ENCODE data around the gene RNASEH2B. TPM values are rescaled to one million over a fixed set of nuclear protein-coding genes. Genes with fewer than 3 reads are reported as not detected.
A peak's percentile ranks its signal among the peaks of the same experiment; 100 is the strongest.

RNASEH2B gene
- total and polyA plus RNA-seq, 2 donors: 187 to 349 TPM

GRCh38 chr13:50991579-50992521 is 82.3 kb downstream of the RNASEH2B start:
- WGBS: 6% methylated on average over 6 of the region's 6 CpGs
- H3K36me3 ChIP-seq (ENCODE audit: control insufficient read depth in 2 of 2, insufficient read depth in 2 of 2, low read length in 1 of 2): no peaks in the 10 kb centered on the region
- H3K9me3 ChIP-seq (ENCODE audit: control insufficient read depth in 2 of 2, insufficient read depth in 1 of 2, low read length in 1 of 2): no peaks in the 10 kb centered on the region
- no peak overlapping the region for H3K4me3 ChIP-seq (ENCODE audit: low read length in 2 of 2)
- H3K27me3 ChIP-seq (ENCODE audit: control insufficient read depth in 2 of 2, insufficient read depth in 1 of 2, low read length in 1 of 2): no peaks in the 10 kb centered on the region
- DNase-seq (ENCODE audit: low read depth in 6 of 9, low spot score in 9 of 9): peak; percentile 38 to 90 (median 63)
- H3K27ac ChIP-seq (ENCODE audit: low read depth in 1 of 2, low read length in 1 of 2): peak overlapping the region; percentile 48 to 64
- peaks cover 32 to 47% of the 10 kb centered on the region in 2 donors for H3K4me1 ChIP-seq (ENCODE audit: control insufficient read depth in 2 of 2, insufficient read depth in 2 of 2, low read length in 2 of 2)

- Histone ChIP-seq H3K27me3 (ENCODE audit: control insufficient read depth in 2 of 2, insufficient read depth in 1 of 2, low read length in 1 of 2) (no peaks in the 10 kb centered on the region), H3K27ac (ENCODE audit: low read depth in 1 of 2, low read length in 1 of 2) (no peak overlapping the region), H3K36me3 (ENCODE audit: control insufficient read depth in 2 of 2, insufficient read depth in 2 of 2, low read length in 1 of 2) (no peaks in the 10 kb centered on the region), H3K4me3 (ENCODE audit: low read length in 2 of 2) (no peak overlapping the region), H3K9me3 (ENCODE audit: control insufficient read depth in 2 of 2, insufficient read depth in 1 of 2, low read length in 1 of 2) (no peaks in the 10 kb centered on the region), H3K4me1 (ENCODE audit: control insufficient read depth in 2 of 2, insufficient read depth in 2 of 2, low read length in 2 of 2) (peaks cover 32 to 47% of the 10 kb centered on the region in 2 donors)
- DNase-seq (ENCODE audit: low read depth in 6 of 9, low spot score in 9 of 9): no peak
- 93% methylated on average over 2 of the region's 2 CpGs for WGBS
These were observed 83.8 kb downstream of the RNASEH2B start for GRCh38 chr13:50993371-50993770.

- Histone ChIP-seq H3K36me3 (ENCODE audit: control insufficient read depth in 2 of 2, insufficient read depth in 2 of 2, low read length in 1 of 2) (no peaks in the 10 kb centered on the region), H3K9me3 (ENCODE audit: control insufficient read depth in 2 of 2, insufficient read depth in 1 of 2, low read length in 1 of 2) (no peaks in the 10 kb centered on the region), H3K27me3 (ENCODE audit: control insufficient read depth in 2 of 2, insufficient read depth in 1 of 2, low read length in 1 of 2) (no peaks in the 10 kb centered on the region), H3K4me3 (ENCODE audit: low read length in 2 of 2) (no peak overlapping the region), H3K4me1 (ENCODE audit: control insufficient read depth in 2 of 2, insufficient read depth in 2 of 2, low read length in 2 of 2) (peaks cover 32 to 47% of the 10 kb centered on the region in 2 donors), H3K27ac (ENCODE audit: low read depth in 1 of 2, low read length in 1 of 2) (peak overlapping the region in 1 of 2 donors; percentile 33)
- DNase-seq (ENCODE audit: low read depth in 6 of 9, low spot score in 9 of 9): no peak
- WGBS: 81% methylated on average over 3 of the region's 3 CpGs
These were observed 84.3 kb downstream of the RNASEH2B start for GRCh38 chr13:50993934-50994333.

GRCh38 chr13:50994651-50995050 is 85.1 kb downstream of the RNASEH2B start:
- no peak for DNase-seq (ENCODE audit: low read depth in 6 of 9, low spot score in 9 of 9)
- WGBS: 97% methylated on average over 9 of the region's 9 CpGs
- H3K4me3 ChIP-seq (ENCODE audit: low read length in 2 of 2): no peak overlapping the region
- no peaks in the 10 kb centered on the region for H3K27me3 ChIP-seq (ENCODE audit: control insufficient read depth in 2 of 2, insufficient read depth in 1 of 2, low read length in 1 of 2)
- no peaks in the 10 kb centered on the region for H3K9me3 ChIP-seq (ENCODE audit: control insufficient read depth in 2 of 2, insufficient read depth in 1 of 2, low read length in 1 of 2)
- H3K27ac ChIP-seq (ENCODE audit: low read depth in 1 of 2, low read length in 1 of 2): no peak overlapping the region
- peaks cover 32 to 43% of the 10 kb centered on the region in 2 donors for H3K4me1 ChIP-seq (ENCODE audit: control insufficient read depth in 2 of 2, insufficient read depth in 2 of 2, low read length in 2 of 2)
- H3K36me3 ChIP-seq (ENCODE audit: control insufficient read depth in 2 of 2, insufficient read depth in 2 of 2, low read length in 1 of 2): no peaks in the 10 kb centered on the region

GRCh38 chr13:50995854-50996253 is 86.3 kb downstream of the RNASEH2B start:
- DNase-seq (ENCODE audit: low read depth in 6 of 9, low spot score in 9 of 9): no peak
- WGBS: 90% methylated on average over 4 of the region's 4 CpGs
- H3K4me1 ChIP-seq (ENCODE audit: control insufficient read depth in 2 of 2, insufficient read depth in 2 of 2, low read length in 2 of 2): peaks cover 28 to 32% of the 10 kb centered on the region in 2 donors

GRCh38 chr13:50998326-50998725 is 88.7 kb downstream of the RNASEH2B start:
- 94% methylated on average over 3 of the region's 3 CpGs for WGBS
- no peak for DNase-seq (ENCODE audit: low read depth in 6 of 9, low spot score in 9 of 9)
- H3K9me3 ChIP-seq (ENCODE audit: control insufficient read depth in 2 of 2, insufficient read depth in 1 of 2, low read length in 1 of 2): no peaks in the 10 kb centered on the region

More at GRCh38 chr13:50995854-50996253, 86.3 kb downstream of the RNASEH2B start:
- H3K4me3 ChIP-seq (ENCODE audit: low read length in 2 of 2): no peak overlapping the region
- no peaks in the 10 kb centered on the region for H3K36me3 ChIP-seq (ENCODE audit: control insufficient read depth in 2 of 2, insufficient read depth in 2 of 2, low read length in 1 of 2)
- H3K27ac ChIP-seq (ENCODE audit: low read depth in 1 of 2, low read length in 1 of 2): peak overlapping the region in 1 of 2 donors; percentile 34
- H3K9me3 ChIP-seq (ENCODE audit: control insufficient read depth in 2 of 2, insufficient read depth in 1 of 2, low read length in 1 of 2): no peaks in the 10 kb centered on the region
- H3K27me3 ChIP-seq (ENCODE audit: control insufficient read depth in 2 of 2, insufficient read depth in 1 of 2, low read length in 1 of 2): no peaks in the 10 kb centered on the region

GRCh38 chr13:50999641-51000040 is 90.0 kb downstream of the RNASEH2B start:
- Histone ChIP-seq H3K36me3 (ENCODE audit: control insufficient read depth in 2 of 2, insufficient read depth in 2 of 2, low read length in 1 of 2) (no peaks in the 10 kb centered on the region), H3K27me3 (ENCODE audit: control insufficient read depth in 2 of 2, insufficient read depth in 1 of 2, low read length in 1 of 2) (no peaks in the 10 kb centered on the region), H3K4me3 (ENCODE audit: low read length in 2 of 2) (no peak overlapping the region), H3K4me1 (ENCODE audit: control insufficient read depth in 2 of 2, insufficient read depth in 2 of 2, low read length in 2 of 2) (peaks cover 0 to 5% of the 10 kb centered on the region in 2 donors), H3K9me3 (ENCODE audit: control insufficient read depth in 2 of 2, insufficient read depth in 1 of 2, low read length in 1 of 2) (no peaks in the 10 kb centered on the region), H3K27ac (ENCODE audit: low read depth in 1 of 2, low read length in 1 of 2) (no peak overlapping the region)
- WGBS: 98% methylated on average over 7 of the region's 7 CpGs
- no peak for DNase-seq (ENCODE audit: low read depth in 6 of 9, low spot score in 9 of 9)

More at GRCh38 chr13:50998326-50998725, 88.7 kb downstream of the RNASEH2B start:
- Histone ChIP-seq H3K36me3 (ENCODE audit: control insufficient read depth in 2 of 2, insufficient read depth in 2 of 2, low read length in 1 of 2) (no peaks in the 10 kb centered on the region), H3K4me1 (ENCODE audit: control insufficient read depth in 2 of 2, insufficient read depth in 2 of 2, low read length in 2 of 2) (peaks cover 4 to 12% of the 10 kb centered on the region in 2 donors), H3K4me3 (ENCODE audit: low read length in 2 of 2) (no peak overlapping the region), H3K27ac (ENCODE audit: low read depth in 1 of 2, low read length in 1 of 2) (no peak overlapping the region), H3K27me3 (ENCODE audit: control insufficient read depth in 2 of 2, insufficient read depth in 1 of 2, low read length in 1 of 2) (no peaks in the 10 kb centered on the region)

- Histone ChIP-seq H3K27me3 (ENCODE audit: control insufficient read depth in 2 of 2, insufficient read depth in 1 of 2, low read length in 1 of 2) (no peaks in the 10 kb centered on the region), H3K36me3 (ENCODE audit: control insufficient read depth in 2 of 2, insufficient read depth in 2 of 2, low read length in 1 of 2) (no peaks in the 10 kb centered on the region), H3K9me3 (ENCODE audit: control insufficient read depth in 2 of 2, insufficient read depth in 1 of 2, low read length in 1 of 2) (no peaks in the 10 kb centered on the region), H3K4me3 (ENCODE audit: low read length in 2 of 2) (no peak overlapping the region), H3K27ac (ENCODE audit: low read depth in 1 of 2, low read length in 1 of 2) (no peak overlapping the region), H3K4me1 (ENCODE audit: control insufficient read depth in 2 of 2, insufficient read depth in 2 of 2, low read length in 2 of 2) (peaks cover 0 to 5% of the 10 kb centered on the region in 2 donors)
- DNase-seq (ENCODE audit: low read depth in 6 of 9, low spot score in 9 of 9): no peak
- WGBS: 80% methylated on average over 5 of the region's 5 CpGs
These were observed 90.5 kb downstream of the RNASEH2B start for GRCh38 chr13:51000061-51000460.

- Histone ChIP-seq H3K27me3 (ENCODE audit: control insufficient read depth in 2 of 2, insufficient read depth in 1 of 2, low read length in 1 of 2) (no peaks in the 10 kb centered on the region), H3K36me3 (ENCODE audit: control insufficient read depth in 2 of 2, insufficient read depth in 2 of 2, low read length in 1 of 2) (no peaks in the 10 kb centered on the region), H3K4me3 (ENCODE audit: low read length in 2 of 2) (no peak overlapping the region), H3K27ac (ENCODE audit: low read depth in 1 of 2, low read length in 1 of 2) (no peak overlapping the region), H3K4me1 (ENCODE audit: control insufficient read depth in 2 of 2, insufficient read depth in 2 of 2, low read length in 2 of 2) (peaks cover 0 to 5% of the 10 kb centered on the region in 2 donors), H3K9me3 (ENCODE audit: control insufficient read depth in 2 of 2, insufficient read depth in 1 of 2, low read length in 1 of 2) (no peaks in the 10 kb centered on the region)
- 96% methylated on average over 15 of the region's 15 CpGs for WGBS
- DNase-seq (ENCODE audit: low read depth in 6 of 9, low spot score in 9 of 9): no peak
These were observed 91.1 kb downstream of the RNASEH2B start for GRCh38 chr13:51000571-51001260.
